Measurements from ENCODE around the gene GTPBP4.
"Not testable (repeated sequence)": the region's sequence is repeated elsewhere in the genome, so short reads cannot be mapped to it uniquely, and the experiment has no call there.

Gene GTPBP4

DNA sequence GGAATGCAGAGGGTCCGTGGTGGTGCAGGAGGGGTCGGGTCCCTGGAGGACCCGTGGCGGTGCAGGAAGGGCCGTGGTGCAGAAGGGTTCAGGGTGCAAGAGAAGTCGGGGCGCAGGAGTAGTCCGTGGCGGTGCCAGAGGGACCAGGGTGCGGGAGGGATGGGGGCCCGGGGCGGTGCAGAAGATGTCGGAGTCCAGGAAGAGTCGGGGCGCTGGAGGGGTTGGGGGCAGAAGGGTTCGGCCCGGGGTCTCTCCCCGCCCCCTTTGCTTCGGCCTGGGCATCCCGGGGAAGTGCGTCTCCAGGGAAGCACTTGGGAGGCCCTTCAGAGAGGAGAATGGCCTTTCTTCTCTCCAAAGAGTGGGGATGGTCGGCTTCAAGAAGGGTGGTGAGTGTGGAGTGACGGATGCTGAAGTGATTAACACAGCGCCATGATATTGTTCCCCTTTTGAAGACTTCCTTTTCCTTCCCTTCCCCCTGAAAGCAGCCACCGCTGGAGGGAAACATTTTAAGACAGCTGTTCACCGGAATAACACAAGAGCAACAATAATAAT is 68.9 kb downstream of the GTPBP4 start:
- peak; percentile 81 for DNase-seq (ENCODE audit: low spot score)

DNA sequence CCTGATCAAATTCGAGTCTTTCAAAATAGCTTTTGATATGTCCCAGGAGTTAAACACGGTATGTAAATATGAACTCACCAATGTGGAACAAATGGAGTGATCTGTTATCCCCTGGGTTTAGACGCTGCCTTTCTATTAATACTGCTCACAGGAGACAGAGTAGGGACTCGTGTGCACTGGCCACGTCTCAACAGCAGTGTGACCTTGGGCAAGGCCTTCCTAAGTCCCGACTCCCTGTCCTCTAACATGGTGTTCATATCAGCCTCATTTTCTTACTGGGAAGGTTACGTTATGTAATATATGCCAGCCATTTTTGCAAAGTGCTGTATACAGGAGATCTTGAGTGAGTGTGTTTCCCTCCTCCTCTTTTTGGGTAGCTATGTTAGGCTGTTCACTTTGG is 69.8 kb downstream of the GTPBP4 start:
- DNase-seq (ENCODE audit: low spot score) = no peak

- DNase-seq (ENCODE audit: low spot score) = no peak
Observed at GRCh38 chr10:1059902-1060301, 71.7 kb downstream of the GTPBP4 start.

DNA sequence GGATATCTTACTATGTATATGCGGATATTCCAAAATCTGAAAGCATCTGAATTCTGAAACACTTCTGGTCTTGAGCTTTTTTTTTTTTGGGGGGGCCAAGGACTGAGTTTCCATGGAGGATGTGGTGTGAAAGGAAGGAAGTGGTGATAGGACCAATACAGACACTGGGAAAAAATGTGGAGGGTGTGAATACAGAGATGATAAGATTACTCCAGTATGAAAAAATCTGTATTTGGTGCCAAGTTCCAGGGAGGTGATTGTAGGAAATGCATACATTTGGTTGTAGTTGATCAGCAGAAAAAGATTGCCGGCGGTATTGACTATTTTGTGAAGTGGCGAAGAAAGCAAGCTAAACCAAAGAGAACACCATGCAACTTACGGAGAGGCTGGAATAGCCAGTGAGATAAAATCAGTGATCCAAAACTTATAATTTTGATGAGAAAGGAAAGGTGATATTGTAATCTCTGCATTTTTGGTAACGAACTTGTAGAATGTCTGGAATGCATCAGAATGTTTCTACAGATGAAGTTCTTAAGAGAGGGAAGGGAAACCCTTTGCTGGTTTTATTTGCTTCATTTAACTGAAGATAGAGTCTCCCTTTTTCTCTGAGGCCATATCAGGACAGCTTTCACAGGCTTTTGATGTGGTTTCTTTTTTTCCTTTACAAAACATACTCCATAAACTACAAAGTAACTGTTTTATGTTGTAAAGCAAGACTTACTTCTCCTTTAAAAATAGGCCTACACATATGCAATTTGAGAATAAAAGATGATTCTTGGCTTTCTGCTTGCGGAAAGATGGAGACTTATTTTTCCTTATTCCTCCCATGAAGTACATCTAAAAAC is 73.9 kb downstream of the GTPBP4 start:
- no peak for DNase-seq (ENCODE audit: low spot score)

- DNase-seq (ENCODE audit: low spot score) = no peak
Observed at GRCh38 chr10:1063232-1063865, 75.1 kb downstream of the GTPBP4 start.

DNA sequence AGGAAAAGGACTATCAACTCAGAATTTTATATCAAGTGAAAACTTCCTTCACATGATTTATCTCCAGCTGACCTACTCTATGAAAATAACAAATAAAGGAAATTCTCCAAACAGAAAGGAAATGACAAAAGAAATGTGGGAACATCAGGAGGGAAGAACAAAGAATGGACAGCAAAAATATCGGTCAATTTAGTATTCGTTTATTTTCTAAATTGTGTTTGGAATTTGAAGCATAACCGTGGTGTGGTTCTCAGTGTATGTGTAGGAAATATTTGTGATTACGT is 76.7 kb downstream of the GTPBP4 start:
- DNase-seq (ENCODE audit: low spot score) = no peak

- not testable (repeated sequence) for DNase-seq (ENCODE audit: low spot score)
Observed at GRCh38 chr10:1066734-1067133, 78.5 kb downstream of the GTPBP4 start.

- no peak for DNase-seq (ENCODE audit: low spot score)
Observed at GRCh38 chr10:1068380-1069361, 80.4 kb downstream of the GTPBP4 start.

Measured in RKO (cell line).